ENCODE measurements around the gene FBXO9.

FBXO9 gene

GRCh38 chr6:53086302-53086701 lies 21.1 kb downstream of the FBXO9 start:
- in situ Hi-C loops (cut with MboI; ENCODE audit: low sequenced_read_pairs): no loop called here

- in situ Hi-C loops (cut with MboI; ENCODE audit: low sequenced_read_pairs): no loop called here
These were observed 24.7 kb downstream of the FBXO9 start for GRCh38 chr6:53089948-53090347.

DNA sequence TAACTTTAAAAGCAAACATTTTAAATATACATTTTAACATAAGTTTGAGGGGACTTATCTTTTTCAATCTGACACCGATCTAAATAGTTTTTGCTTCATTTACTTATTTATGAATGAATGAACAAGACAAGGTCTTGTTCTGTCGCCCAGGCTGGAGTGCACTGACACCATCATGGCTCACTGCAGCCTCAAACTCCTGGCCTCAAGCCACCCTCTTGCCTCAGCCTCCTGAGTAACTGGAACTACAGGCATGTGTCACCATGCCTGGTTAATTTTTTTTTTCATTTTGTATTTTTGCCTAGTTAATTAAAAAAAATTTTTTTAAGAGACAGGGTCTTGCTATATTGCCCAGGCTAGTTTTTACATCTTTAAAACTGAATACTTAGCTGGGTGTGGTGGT lies 25.4 kb downstream of the FBXO9 start:
- in situ Hi-C loops (cut with MboI; ENCODE audit: low sequenced_read_pairs): no loop called here

DNA sequence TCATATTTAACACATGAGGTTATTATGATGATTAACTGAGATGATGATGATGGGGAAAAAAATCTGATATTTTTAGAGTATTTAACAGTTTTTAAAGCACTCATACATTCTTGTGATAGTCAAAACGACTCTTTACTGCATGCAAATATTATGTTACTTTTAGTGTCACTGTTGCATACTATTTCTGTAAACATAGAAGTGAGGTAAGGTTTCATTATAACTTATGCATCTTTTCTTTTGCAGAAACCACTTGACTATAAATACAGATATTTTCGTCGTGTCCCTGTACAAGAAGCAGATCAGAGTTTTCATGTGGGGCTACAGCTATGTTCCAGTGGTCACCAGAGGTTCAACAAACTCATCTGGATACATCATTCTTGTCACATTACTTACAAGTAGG lies 30.1 kb downstream of the FBXO9 start:
- in situ Hi-C loops (cut with MboI; ENCODE audit: low sequenced_read_pairs): no loop called here

GRCh38 chr6:53095716-53096115 lies 30.5 kb downstream of the FBXO9 start:
- in situ Hi-C loops (cut with MboI; ENCODE audit: low sequenced_read_pairs): no loop called here

DNA sequence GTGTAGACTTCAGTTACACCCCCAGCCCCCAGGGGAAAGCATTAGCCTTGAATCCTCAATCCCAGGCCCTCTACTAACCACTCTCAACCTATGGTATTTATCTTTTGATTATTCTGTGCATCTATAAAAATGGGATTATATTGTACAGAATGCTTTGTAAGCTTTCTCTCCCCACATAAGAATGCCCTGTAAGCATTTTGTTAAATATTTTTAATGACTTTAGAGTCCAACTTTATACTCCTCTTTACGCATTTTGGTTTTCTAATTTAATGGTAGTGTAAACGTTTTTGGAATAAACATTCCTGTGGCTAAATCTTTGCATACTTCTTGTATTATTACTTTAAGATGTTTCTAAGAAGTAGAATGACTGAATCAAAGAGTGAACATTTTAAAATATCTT lies 35.4 kb downstream of the FBXO9 start:
- in situ Hi-C loops (cut with MboI; ENCODE audit: low sequenced_read_pairs): no loop called here

- in situ Hi-C loops (cut with MboI; ENCODE audit: low sequenced_read_pairs): no loop called here
These were observed 35.8 kb downstream of the FBXO9 start for GRCh38 chr6:53101006-53101405.

- in situ Hi-C loops (cut with MboI; ENCODE audit: low sequenced_read_pairs): no loop called here
These were observed 38.9 kb downstream of the FBXO9 start for GRCh38 chr6:53103993-53104675.

- in situ Hi-C loops (cut with MboI; ENCODE audit: low sequenced_read_pairs): no loop called here
These were observed 39.7 kb downstream of the FBXO9 start for GRCh38 chr6:53104916-53105315.

DNA sequence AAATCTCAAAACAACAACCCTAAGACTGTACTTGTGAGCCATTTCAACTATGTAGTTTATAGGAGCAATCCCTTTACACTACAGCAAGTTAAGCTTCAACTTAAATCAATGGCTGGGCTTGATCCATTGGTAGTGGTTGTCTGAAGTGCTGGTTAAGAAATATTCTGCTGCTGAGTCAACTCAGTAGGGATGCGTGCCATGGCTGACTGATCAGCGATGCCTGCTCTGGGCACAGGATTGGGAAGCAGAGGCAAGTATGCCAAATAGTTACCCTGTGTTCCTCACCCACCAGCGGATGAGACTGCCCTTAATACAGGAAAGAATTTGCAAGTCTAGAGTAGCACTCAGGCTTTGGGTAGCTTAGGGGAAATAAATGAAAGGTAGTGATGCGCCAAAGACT lies 41.9 kb downstream of the FBXO9 start:
- in situ Hi-C loops (cut with MboI; ENCODE audit: low sequenced_read_pairs): no loop called here

DNA sequence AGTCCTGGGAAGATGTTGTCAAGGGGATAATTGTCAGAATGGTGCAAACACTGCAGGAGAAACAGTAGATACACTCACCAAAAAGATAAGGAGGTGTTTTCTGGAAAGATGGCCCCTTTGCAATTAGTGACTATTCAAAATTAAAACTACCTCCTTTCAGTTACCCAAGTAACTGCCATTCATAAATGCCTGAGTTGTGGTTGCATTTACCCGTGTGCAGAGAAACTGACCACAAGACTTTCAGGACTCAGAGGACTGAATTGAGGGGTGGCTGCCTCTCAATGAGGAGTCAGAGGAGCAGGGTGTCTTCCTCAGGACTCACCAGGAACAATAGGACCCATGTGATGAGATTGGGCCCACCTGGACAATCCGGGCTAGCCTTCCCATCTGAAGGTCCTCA lies 44.4 kb downstream of the FBXO9 start:
- in situ Hi-C loops (cut with MboI; ENCODE audit: low sequenced_read_pairs): no loop called here

GRCh38 chr6:53111865-53112264 lies 46.7 kb downstream of the FBXO9 start:
- in situ Hi-C loops (cut with MboI; ENCODE audit: low sequenced_read_pairs): no loop called here

DNA sequence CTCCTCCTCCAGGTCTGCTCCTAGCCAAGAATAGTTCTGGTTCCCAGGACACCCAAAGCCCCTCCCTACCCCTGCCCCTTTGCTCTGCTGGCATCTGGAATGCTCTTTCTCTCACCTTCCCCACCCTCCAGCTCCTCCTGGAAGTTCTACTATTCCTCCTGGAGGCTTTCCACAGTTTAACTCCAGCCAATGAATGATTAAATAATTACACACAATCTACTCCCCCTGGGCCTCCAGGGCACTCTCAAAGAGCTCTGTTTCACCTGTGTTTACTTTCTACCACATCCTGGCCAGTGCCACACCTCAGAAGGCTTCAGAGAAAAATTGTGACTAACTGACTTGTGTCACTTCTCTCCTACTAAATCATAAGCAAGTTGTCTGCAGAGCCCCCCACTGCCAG lies 47.2 kb downstream of the FBXO9 start:
- in situ Hi-C loops (cut with MboI; ENCODE audit: low sequenced_read_pairs): no loop called here

- in situ Hi-C loops (cut with MboI; ENCODE audit: low sequenced_read_pairs): no loop called here
These were observed 47.7 kb downstream of the FBXO9 start for GRCh38 chr6:53112871-53113270.

DNA sequence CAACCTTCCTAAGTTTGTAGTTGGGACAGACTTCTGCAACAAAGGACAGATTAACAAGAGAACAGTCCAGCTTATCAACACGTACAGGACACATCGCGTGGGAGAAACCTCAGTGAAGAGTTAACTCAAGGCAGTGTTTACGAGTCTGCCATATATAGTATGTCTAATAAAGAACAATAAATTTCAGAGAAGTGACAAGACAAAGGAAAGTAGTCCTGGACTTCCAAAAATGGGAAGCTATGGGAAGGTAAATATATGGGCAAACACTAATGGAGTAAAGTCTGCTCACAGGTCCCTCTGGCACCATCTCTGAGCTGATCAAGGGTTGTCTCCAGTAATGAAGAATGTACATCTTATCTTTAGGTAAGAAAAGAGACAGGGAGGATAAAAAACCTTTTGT lies 48.5 kb downstream of the FBXO9 start:
- in situ Hi-C loops (cut with MboI; ENCODE audit: low sequenced_read_pairs): no loop called here

- in situ Hi-C loops (cut with MboI; ENCODE audit: low sequenced_read_pairs): no loop called here
These were observed 49.9 kb downstream of the FBXO9 start for GRCh38 chr6:53115113-53115512.

- in situ Hi-C loops (cut with MboI; ENCODE audit: low sequenced_read_pairs): no loop called here
These were observed 50.5 kb downstream of the FBXO9 start for GRCh38 chr6:53115741-53116140.

DNA sequence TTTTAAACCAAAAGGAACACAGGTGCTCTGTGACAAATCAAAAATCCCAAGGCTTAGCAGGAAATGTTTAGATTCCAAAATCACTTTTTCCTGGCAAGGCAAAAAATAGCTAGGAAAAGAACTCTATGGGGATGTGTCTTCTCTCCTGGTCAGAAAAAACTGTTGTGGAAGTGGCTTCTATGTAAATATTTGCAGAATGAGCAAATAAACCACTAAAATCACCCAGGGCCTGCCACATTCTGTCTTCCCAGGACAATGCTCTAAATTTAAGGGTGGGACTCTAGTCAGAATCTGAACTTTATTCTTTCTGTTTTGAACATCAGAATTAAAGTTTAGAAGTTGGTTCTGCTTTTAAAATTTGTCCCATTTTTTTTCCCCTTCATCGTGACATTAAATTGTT lies 54.1 kb downstream of the FBXO9 start:
- in situ Hi-C loops (cut with MboI; ENCODE audit: low sequenced_read_pairs): no loop called here

DNA sequence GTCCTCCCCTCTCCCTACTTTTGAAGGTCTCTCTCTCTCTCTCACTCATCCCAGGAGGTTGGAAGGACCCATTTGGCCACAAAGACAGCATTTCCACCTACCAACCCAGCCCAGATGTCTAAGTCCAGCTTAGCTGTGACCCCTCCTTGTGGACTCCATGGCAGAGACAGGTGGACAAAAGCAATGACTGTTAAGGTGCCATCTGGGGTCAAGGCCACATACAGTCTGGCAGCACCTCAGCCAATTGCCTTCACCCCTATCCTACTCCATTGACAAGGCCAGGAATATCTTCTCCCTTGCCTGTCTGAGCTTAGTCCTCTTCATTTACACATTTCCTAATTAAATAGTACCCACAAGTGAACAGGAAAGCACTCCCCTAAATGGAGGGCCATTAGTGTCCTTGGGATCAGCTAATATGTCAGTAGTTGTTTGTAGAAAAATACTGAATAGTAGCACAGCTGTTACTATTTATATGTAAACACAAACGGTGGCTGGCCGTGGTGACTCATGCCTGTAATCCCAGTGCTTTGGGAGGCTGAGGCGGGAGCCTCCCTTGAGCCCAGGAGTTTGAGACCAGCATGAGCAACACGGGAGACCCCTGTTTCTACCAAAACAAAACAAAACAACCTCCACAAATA lies 54.7 kb downstream of the FBXO9 start:
- in situ Hi-C loops (cut with MboI; ENCODE audit: low sequenced_read_pairs): no loop called here

DNA sequence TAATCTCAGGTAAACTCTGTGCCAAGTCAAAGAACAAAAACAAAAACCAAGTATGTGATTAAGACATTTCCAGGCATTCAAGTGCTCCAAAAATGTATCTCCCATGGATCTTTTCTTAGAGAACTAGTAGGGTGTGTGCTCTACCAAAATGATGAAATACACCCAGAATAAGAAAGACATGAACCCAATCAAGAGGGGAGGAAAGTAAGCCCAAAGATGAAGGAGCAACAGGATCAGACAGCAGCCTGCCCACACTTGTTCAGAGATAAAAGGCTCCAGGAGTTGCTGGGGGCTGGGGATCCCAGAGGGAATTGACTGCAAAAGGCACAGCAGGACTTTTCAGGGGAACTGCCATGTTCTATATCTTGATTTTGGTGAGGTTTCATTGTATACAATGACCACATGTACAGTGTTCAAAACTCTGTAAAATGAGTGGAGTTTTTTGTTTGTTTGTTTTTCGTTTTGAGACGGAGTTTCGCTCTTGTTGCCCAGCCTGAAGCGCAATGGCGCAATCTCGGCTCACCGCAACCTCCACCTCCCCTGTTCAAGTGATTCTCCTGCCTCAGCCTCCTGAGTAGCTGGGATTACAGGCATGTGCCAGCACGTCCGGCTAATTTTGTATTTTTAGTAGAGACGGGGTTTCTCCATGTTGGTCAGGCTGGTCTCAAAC lies 59.1 kb downstream of the FBXO9 start:
- in situ Hi-C loops (cut with MboI; ENCODE audit: low sequenced_read_pairs): no loop called here

DNA sequence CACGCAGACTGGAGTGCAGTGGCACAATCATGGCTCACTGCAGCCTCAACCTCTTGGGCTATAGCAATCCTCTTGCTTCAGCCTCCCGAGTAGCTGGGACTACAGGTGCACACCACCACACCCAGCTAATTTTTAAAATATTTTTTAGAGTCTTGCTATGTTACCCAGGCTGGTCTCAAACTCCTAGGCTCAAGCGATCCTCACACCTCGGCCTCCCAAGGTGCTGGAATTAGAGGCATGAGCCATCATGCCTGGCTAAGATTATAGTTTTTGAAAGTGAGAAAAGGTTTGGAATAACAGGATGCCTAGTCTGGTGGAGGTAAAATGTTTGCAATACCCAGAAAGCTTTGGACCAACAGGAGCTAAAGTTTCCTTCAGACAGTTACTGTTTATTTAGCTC lies 60.1 kb downstream of the FBXO9 start:
- in situ Hi-C loops (cut with MboI; ENCODE audit: low sequenced_read_pairs): no loop called here

- in situ Hi-C loops (cut with MboI; ENCODE audit: low sequenced_read_pairs): no loop called here
These were observed 63.6 kb downstream of the FBXO9 start for GRCh38 chr6:53128842-53129241.
